H1 (cell line): ENCODE data around the gene MYLK.
"Not testable (repeated sequence)": the region's sequence is repeated elsewhere in the genome, so short reads cannot be mapped to it uniquely, and the experiment has no call there.

ENCODE experiments used
- CEBPB ChIP-seq: IDR thresholded peaks from 2 replicates; pipeline ENCODE4 v1.6.1; 2012; ENCODE audit warnings: low read depth, low read length
- TF ChIP-seq, protein P1 (sequence below): IDR thresholded peaks from 2 replicates; pipeline ENCODE4 v1.6.1; 2012; ENCODE audit warnings: inconsistent platforms

DNA sequence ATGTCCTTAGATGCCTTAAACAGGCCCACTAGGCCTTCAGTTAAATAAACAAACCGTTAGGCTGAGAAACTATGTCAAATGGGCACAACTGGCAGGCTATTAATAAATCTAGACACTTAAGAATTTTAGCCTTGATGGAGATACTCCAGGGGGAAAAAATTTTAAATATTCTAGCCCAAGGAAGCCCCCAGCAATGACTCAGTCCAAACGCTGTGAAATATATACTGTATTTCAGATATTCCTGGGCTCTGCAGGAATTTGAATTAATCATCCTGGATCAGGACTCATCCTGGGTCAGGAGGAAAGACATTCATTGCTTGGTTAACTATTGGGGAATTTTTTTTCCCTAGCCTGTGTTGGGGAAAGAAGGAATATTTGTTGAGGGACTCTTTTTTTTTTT lies 166.7 kb downstream of the MYLK start:
- TF ChIP-seq, protein P1, sequence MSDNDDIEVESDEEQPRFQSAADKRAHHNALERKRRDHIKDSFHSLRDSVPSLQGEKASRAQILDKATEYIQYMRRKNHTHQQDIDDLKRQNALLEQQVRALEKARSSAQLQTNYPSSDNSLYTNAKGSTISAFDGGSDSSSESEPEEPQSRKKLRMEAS, result not testable (repeated sequence)
- not testable (repeated sequence) for TF ChIP-seq CEBPB
